Spleen (tissue), 7 donors: ENCODE data around the gene KIF1A.

Experiments used
- CTCF ChIP-seq, 11 experiments: fragments of 200-600 bp in 7 of 11; fragments of 450-650 bp in 4 of 11; sonication (generic) in 4 of 11; IDR thresholded peaks in 8 of 11; conservative IDR thresholded peaks in 3 of 11; 1 replicate in 7 of 11; 2 replicates in 4 of 11; pipeline versions ENCODE4 v1.4.0 to v1.8.0; 2016 to 2021; ENCODE audit warnings: antibody characterized with exemption in 11 of 11, inconsistent platforms in 4 of 11, mild to moderate bottlenecking in 1 of 11
- POLR2AphosphoS5 ChIP-seq, 3 donors: sonication (generic); formaldehyde crosslinking; IDR thresholded peaks; one replicate each; pipeline ENCODE4 v1.5.1; 2017; ENCODE audit warnings: antibody characterized with exemption in 3 of 3
- donor health status: DM: no; HTN: no; CAD: no; lungs with moderate emphysema.
- donor health status: DM: no; HTN: no; CAD: no.
- donor health status: DM: no; HTN: no; CAD: no.

- TF ChIP-seq CTCF (IDR thresholded peaks at IDR 0.05 in 8 of 11, conservative IDR thresholded peaks at IDR 0.05 in 3 of 11) (no peak), POLR2AphosphoS5 (IDR thresholded peaks at IDR 0.05) (no peak)
Observed at GRCh38 chr2:240786355-240786841, 33.6 kb downstream of the KIF1A start.
